Calu3 (cell line): ENCODE results near the gene PRND. TPM values are rescaled to one million over a fixed set of nuclear protein-coding genes. Genes with fewer than 3 reads are reported as not detected.

Experiments used
- BruUV-seq: library from RNA; stranded (reverse); fragments of 400-500 nt; replicated peaks from 2 replicates; lab custom pipeline; 2021; lab: Mats Ljungman, UMichigan
- CTCF ChIA-PET: fragments of 300-600 bp; sonication (Branson Sonifier 250); formaldehyde crosslinking; loops from one replicate; lab custom pipeline; 2022; ENCODE audit warnings: antibody characterized with exemption; lab: Charles Lee
- DNase-seq: peaks from one replicate; pipeline ENCODE4 v3.0.0; 2022
- H3K27ac Mint-ChIP-seq: one replicate; pipeline ENCODE4 v1.8.0; 2022; ENCODE audit warnings: mixed read lengths; ENCODE audit not compliant: unreplicated experiment
- H3K27me3 Mint-ChIP-seq: one replicate; pipeline ENCODE4 v1.8.0; 2022; ENCODE audit warnings: mixed read lengths; ENCODE audit not compliant: unreplicated experiment
- H3K36me3 Mint-ChIP-seq: one replicate; pipeline ENCODE4 v1.8.0; 2022; ENCODE audit warnings: mild to moderate bottlenecking, moderate library complexity, mixed read lengths; ENCODE audit not compliant: insufficient read depth, unreplicated experiment
- H3K4me1 Mint-ChIP-seq: one replicate; pipeline ENCODE4 v1.8.0; 2022; ENCODE audit warnings: mild to moderate bottlenecking, low read depth, mixed read lengths; ENCODE audit not compliant: unreplicated experiment
- H3K4me3 Mint-ChIP-seq: one replicate; pipeline ENCODE4 v1.8.0; 2022; ENCODE audit warnings: mild to moderate bottlenecking, low read depth, moderate library complexity, mixed read lengths; ENCODE audit not compliant: unreplicated experiment
- H3K9me3 Mint-ChIP-seq: one replicate; pipeline ENCODE4 v1.8.0; 2022; ENCODE audit warnings: low read depth, mixed read lengths; ENCODE audit not compliant: unreplicated experiment
- CTCF ChIP-seq: fragments of 200-600 bp; IDR thresholded peaks from one replicate; pipeline ENCODE4 v1.8.0; 2022; ENCODE audit warnings: antibody characterized with exemption; ENCODE audit not compliant: unreplicated experiment
- intact Hi-C: fragments of 100-400 bp; cut with micrococcal nuclease; formaldehyde crosslinking; loops from one replicate; pipeline ENCODE4 v1.10.0; 2022; ENCODE audit not compliant: unreplicated experiment
- total RNA-seq: library from RNA; stranded (reverse); gene quantifications from 2 replicates; pipeline ENCODE4 v1.2.3, GENCODE V29; 2022

PRND gene
- total RNA-seq, 1 experiment from 2014 or later: not detected

GRCh38 chr20:4697831-4698221, 23.9 kb upstream of the PRND start:
- no peak for DNase-seq
- Mint-ChIP-seq H3K27ac (no peak overlapping the region), H3K4me3 (no peak overlapping the region), H3K27me3 (no peaks in the 10 kb centered on the region), H3K9me3 (no peaks in the 10 kb centered on the region), H3K4me1 (no peaks in the 10 kb centered on the region), H3K36me3 (peaks cover 5% of the 10 kb centered on the region)
- no TSS peak for BruUV-seq
- no peak for TF ChIP-seq CTCF
- intact Hi-C loops: no loop called here
- CTCF ChIA-PET: no interaction called here

GRCh38 chr20:4699216-4699615, 22.5 kb upstream of the PRND start:
- H3K9me3 Mint-ChIP-seq: no peaks in the 10 kb centered on the region
- peaks cover 2% of the 10 kb centered on the region for H3K4me1 Mint-ChIP-seq
- intact Hi-C loops: no loop called here
- no peak overlapping the region for H3K4me3 Mint-ChIP-seq
- BruUV-seq: no TSS peak
- peaks cover 5% of the 10 kb centered on the region for H3K36me3 Mint-ChIP-seq
- DNase-seq: no peak
- CTCF ChIA-PET: no interaction called here
- no peak for TF ChIP-seq CTCF
- no peaks in the 10 kb centered on the region for H3K27me3 Mint-ChIP-seq
- H3K27ac Mint-ChIP-seq: no peak overlapping the region

- peaks cover 5% of the 10 kb centered on the region for H3K36me3 Mint-ChIP-seq
- H3K4me3 Mint-ChIP-seq: no peak overlapping the region
- no peak for DNase-seq
- CTCF ChIA-PET: no interaction called here
- TF ChIP-seq CTCF: no peak
- H3K27ac Mint-ChIP-seq: no peak overlapping the region
- BruUV-seq: no TSS peak
- intact Hi-C loops: no loop called here
- no peaks in the 10 kb centered on the region for H3K27me3 Mint-ChIP-seq
- no peaks in the 10 kb centered on the region for H3K9me3 Mint-ChIP-seq
- peaks cover 6% of the 10 kb centered on the region for H3K4me1 Mint-ChIP-seq
Measured at GRCh38 chr20:4699957-4700356, 21.8 kb upstream of the PRND start.

- no peak overlapping the region for H3K27ac Mint-ChIP-seq
- no peak overlapping the region for H3K4me3 Mint-ChIP-seq
- no peak for TF ChIP-seq CTCF
- intact Hi-C loops: no loop called here
- DNase-seq: no peak
- no peaks in the 10 kb centered on the region for H3K9me3 Mint-ChIP-seq
- no peaks in the 10 kb centered on the region for H3K27me3 Mint-ChIP-seq
- CTCF ChIA-PET: no interaction called here
- peaks cover under 1% of the 10 kb centered on the region for H3K36me3 Mint-ChIP-seq
- H3K4me1 Mint-ChIP-seq: peaks cover 6% of the 10 kb centered on the region
- no TSS peak for BruUV-seq
Measured at GRCh38 chr20:4702562-4703280, 19.0 kb upstream of the PRND start.
